Left ventricle myocardium inferior (tissue), 1 donor: Measurements from ENCODE around the gene CLDN17. TPM values are rescaled to one million over a fixed set of nuclear protein-coding genes. Genes with fewer than 3 reads are reported as not detected.

Experiments
- DNase-seq: peaks from one replicate; pipeline ENCODE4 v3.0.0-alpha.2; 2020
- H3K27ac ChIP-seq: fragments of 200-600 bp; replicated peaks from 2 replicates; pipeline ENCODE4 v1.8.0; 2021
- H3K27me3 ChIP-seq: fragments of 200-600 bp; 2 replicates; pipeline ENCODE4 v1.8.0; 2021; ENCODE audit warnings: low read depth
- H3K36me3 ChIP-seq: fragments of 200-600 bp; 2 replicates; pipeline ENCODE4 v1.8.0; 2021
- H3K4me1 ChIP-seq: fragments of 200-600 bp; 2 replicates; pipeline ENCODE4 v1.8.0; 2021
- H3K4me3 ChIP-seq: fragments of 200-600 bp; 2 replicates; pipeline ENCODE4 v1.8.0; 2021; ENCODE audit warnings: mild to moderate bottlenecking, moderate library complexity
- H3K9me3 ChIP-seq: fragments of 200-600 bp; replicated peaks from 2 replicates; pipeline ENCODE4 v1.8.0; 2021
- intact Hi-C: fragments of 100-400 bp; cut with micrococcal nuclease; formaldehyde crosslinking; loops from one replicate; pipeline ENCODE4 v1.11.0; 2022
- total RNA-seq: library from RNA; stranded (reverse); fragmentation: NEBNext Ultra II Directional; extraction: Animal tissue kit (Norgen Biotek cat#: 25700); gene quantifications from one replicate; pipeline ENCODE4 v1.2.1, GENCODE V29; 2021
- TF ChIP-seq, protein P1 (sequence below): fragments of 200-600 bp; IDR thresholded peaks from 2 replicates; pipeline ENCODE4 v1.8.0; 2021; ENCODE audit warnings: antibody characterized with exemption, mild to moderate bottlenecking, borderline replicate concordance
- donor health status: DM: no; HTN: yes; CAD: no; lungs with severe emphysema.

Gene CLDN17
- total RNA-seq, 1 donor from 2014 or later = not detected

DNA sequence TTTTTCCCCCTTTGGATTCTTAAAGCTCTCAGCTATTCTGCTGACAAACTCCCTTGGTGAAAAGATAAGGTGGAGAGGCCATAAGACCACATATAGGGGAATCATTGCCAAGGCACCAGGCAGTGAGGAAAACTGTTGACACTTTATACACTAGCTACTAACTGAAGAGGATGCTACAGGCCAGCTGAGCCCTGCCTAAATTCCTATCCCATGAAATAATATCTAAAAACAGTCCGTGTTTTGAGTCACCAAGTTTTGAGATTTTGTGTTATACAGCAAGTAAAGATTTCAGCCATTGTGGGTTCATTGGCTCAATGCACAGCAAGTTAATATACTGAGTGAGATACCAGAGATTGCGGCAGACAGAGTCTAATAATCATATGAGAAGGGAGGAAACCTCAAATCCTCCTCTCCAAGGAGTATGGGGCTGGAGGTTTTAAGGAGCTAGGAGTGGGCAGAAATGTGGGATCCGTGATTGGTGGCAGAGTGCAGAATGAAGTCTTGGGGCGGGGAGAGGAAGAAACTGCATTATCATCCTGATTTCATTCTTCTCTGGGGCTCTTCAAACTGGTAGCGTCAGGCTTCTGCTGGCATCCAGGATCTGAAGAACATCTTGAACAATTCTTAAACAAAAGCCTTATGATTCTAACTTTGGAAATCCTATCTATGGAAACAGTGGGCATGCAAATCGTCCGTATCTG is 40.1 kb upstream of the CLDN17 start:
- Histone ChIP-seq H3K4me1 (no peaks in the 10 kb centered on the region), H3K27ac (no peak overlapping the region), H3K4me3 (no peak overlapping the region), H3K36me3 (no peaks in the 10 kb centered on the region), H3K27me3 (no peaks in the 10 kb centered on the region), H3K9me3 (no peaks in the 10 kb centered on the region)
- DNase-seq = no peak
- TF ChIP-seq, protein P1, sequence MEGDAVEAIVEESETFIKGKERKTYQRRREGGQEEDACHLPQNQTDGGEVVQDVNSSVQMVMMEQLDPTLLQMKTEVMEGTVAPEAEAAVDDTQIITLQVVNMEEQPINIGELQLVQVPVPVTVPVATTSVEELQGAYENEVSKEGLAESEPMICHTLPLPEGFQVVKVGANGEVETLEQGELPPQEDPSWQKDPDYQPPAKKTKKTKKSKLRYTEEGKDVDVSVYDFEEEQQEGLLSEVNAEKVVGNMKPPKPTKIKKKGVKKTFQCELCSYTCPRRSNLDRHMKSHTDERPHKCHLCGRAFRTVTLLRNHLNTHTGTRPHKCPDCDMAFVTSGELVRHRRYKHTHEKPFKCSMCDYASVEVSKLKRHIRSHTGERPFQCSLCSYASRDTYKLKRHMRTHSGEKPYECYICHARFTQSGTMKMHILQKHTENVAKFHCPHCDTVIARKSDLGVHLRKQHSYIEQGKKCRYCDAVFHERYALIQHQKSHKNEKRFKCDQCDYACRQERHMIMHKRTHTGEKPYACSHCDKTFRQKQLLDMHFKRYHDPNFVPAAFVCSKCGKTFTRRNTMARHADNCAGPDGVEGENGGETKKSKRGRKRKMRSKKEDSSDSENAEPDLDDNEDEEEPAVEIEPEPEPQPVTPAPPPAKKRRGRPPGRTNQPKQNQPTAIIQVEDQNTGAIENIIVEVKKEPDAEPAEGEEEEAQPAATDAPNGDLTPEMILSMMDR = no peak
- intact Hi-C loops = no loop called here

DNA sequence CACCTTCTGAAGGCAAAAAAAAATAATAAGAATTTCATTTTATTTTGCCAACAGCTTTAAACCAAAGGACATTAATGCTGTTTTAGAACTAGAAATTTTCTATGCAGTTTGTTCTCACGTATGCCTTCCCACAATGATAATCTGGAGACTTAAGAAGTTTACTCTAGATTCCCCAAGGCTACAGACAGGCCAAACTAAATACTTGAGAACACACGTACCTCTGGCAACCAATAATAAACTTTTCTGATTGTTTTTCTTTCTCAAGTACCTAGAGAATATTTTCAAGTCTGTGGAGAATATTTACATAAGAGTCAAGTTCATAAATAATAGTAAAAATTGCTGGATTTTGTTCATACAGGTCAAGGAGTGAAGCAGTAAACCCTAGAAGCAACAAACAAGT is 33.4 kb upstream of the CLDN17 start:
- H3K4me3 ChIP-seq = no peak overlapping the region
- H3K4me1 ChIP-seq = no peaks in the 10 kb centered on the region
- intact Hi-C loops = no loop called here
- H3K27me3 ChIP-seq = no peaks in the 10 kb centered on the region
- no peak overlapping the region for H3K27ac ChIP-seq
- H3K36me3 ChIP-seq = no peaks in the 10 kb centered on the region
- peaks cover 13% of the 10 kb centered on the region for H3K9me3 ChIP-seq
- DNase-seq = no peak
- TF ChIP-seq, protein P1 = no peak

DNA sequence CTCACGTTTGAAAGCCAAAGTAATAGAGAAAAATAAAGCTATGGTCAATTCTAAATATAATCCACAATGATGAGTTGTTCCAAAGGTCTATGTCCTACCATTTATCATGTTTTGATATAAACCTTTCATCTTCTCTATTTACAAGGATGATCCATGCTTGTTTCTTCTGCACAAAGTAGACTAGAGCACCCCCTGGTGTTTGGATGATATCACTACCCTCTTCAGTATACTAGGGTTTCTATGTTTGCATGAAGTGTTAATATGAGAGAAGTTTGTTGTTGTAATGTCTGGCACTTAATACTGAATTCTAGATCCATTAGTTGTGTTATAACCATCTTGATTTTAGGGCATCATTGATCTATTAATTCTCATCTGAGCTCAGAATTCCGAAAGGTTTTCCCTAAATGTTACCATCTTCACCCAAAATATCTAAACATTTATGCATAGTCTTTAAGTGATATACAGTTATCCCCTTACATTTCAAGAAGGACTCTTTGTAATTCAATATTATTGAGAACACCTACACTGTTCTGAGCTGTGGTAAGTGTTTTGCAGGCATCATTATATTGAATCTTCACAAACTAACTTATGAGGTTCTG is 28.2 kb upstream of the CLDN17 start:
- Histone ChIP-seq H3K27me3 (no peaks in the 10 kb centered on the region), H3K36me3 (no peaks in the 10 kb centered on the region), H3K4me3 (no peak overlapping the region), H3K4me1 (no peaks in the 10 kb centered on the region), H3K9me3 (no peaks in the 10 kb centered on the region), H3K27ac (no peak overlapping the region)
- no peak for DNase-seq
- TF ChIP-seq, protein P1 = peak; percentile 38
- intact Hi-C loops = no loop called here

DNA sequence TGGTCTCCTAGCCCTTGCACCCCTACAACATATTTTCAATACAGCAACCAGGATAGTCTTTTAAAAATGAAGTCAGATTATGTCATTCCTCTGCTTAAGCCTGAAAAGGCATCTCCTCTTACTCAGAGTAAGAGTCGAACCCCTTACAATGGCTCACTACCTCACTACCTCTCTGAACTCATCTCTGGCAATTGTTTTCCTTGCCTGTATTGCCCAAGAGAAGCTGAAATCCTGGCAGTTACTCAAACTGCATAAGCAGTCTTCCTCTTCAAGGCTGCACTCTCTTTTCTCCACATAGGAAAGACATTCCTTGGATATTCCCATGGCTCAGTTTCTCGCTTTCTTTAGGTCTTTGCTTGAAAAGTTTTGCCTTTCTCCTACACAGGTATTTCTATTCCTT is 26.6 kb upstream of the CLDN17 start:
- no peaks in the 10 kb centered on the region for H3K36me3 ChIP-seq
- H3K27me3 ChIP-seq = no peaks in the 10 kb centered on the region
- H3K27ac ChIP-seq = no peak overlapping the region
- DNase-seq = no peak
- no peaks in the 10 kb centered on the region for H3K4me1 ChIP-seq
- H3K9me3 ChIP-seq = no peaks in the 10 kb centered on the region
- no peak overlapping the region for H3K4me3 ChIP-seq
- intact Hi-C loops = no loop called here
- TF ChIP-seq, protein P1 = no peak

DNA sequence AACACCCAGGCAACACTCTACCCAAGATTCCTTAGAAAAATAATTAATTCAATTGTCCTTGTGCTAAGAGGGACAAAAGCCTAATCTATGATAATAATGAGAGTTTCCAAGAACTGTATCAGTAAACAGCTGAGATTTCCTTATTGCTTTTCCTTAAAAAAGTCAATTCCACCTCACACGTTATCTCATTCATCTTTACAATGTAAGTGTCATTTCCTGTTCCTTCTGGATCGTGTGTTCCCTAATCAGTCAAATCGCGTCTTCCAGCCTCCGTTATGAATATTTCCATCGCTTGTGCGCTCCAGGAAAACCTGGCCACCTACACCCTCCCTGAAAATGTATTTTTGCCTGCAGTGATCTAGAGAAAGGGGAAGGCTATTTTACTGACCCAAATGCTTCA is 23.9 kb upstream of the CLDN17 start:
- H3K4me3 ChIP-seq = no peak overlapping the region
- DNase-seq = no peak
- H3K27ac ChIP-seq = no peak overlapping the region
- no peaks in the 10 kb centered on the region for H3K36me3 ChIP-seq
- no peaks in the 10 kb centered on the region for H3K27me3 ChIP-seq
- TF ChIP-seq, protein P1 = no peak
- H3K9me3 ChIP-seq = no peaks in the 10 kb centered on the region
- intact Hi-C loops = no loop called here
- no peaks in the 10 kb centered on the region for H3K4me1 ChIP-seq
